Loucy (cell line): ENCODE data around the gene SULT1C4.

Experiments
- H2AFZ ChIP-seq: fragments of 200-600 bp; sonication (generic); 2 replicates; pipeline ENCODE4 v1.6.0; 2016; ENCODE audit warnings: antibody characterized with exemption, mild to moderate bottlenecking, low read length, moderate library complexity
- H3F3A ChIP-seq: fragments of 200-600 bp; 2 replicates; pipeline ENCODE4 v1.6.0; 2016; ENCODE audit warnings: antibody characterized with exemption, low read depth, mild to moderate bottlenecking
- H3K27me3 ChIP-seq: fragments of 200-600 bp; sonication (generic); 2 replicates; pipeline ENCODE4 v1.6.1; 2014; ENCODE audit warnings: low read length, mild to moderate bottlenecking; ENCODE audit not compliant: insufficient read depth, poor library complexity, severe bottlenecking
- H3K36me3 ChIP-seq: fragments of 200-600 bp; sonication (generic); 2 replicates; pipeline ENCODE4 v1.6.1; 2016; ENCODE audit warnings: low read length; ENCODE audit not compliant: insufficient read depth
- H3K4me1 ChIP-seq: fragments of 200-600 bp; sonication (generic); 2 replicates; pipeline ENCODE4 v1.5.1; 2014; ENCODE audit warnings: low read length, mild to moderate bottlenecking; ENCODE audit not compliant: insufficient read depth, poor library complexity, severe bottlenecking
- H3K4me2 ChIP-seq: fragments of 200-600 bp; sonication (generic); 2 replicates; pipeline ENCODE4 v1.6.0; 2014; ENCODE audit warnings: antibody characterized with exemption, low read length, low read depth, mild to moderate bottlenecking; ENCODE audit not compliant: poor library complexity, severe bottlenecking
- H3K4me3 ChIP-seq: fragments of 200-600 bp; sonication (generic); 2 replicates; pipeline ENCODE4 v1.5.1; 2014; ENCODE audit warnings: low read length, mild to moderate bottlenecking, mixed read lengths; ENCODE audit not compliant: poor library complexity, severe bottlenecking
- H3K79me2 ChIP-seq: fragments of 200-600 bp; sonication (generic); 2 replicates; pipeline ENCODE4 v1.6.1; 2014; ENCODE audit warnings: low read length; ENCODE audit not compliant: insufficient read depth
- H3K9ac ChIP-seq: fragments of 200-600 bp; sonication (generic); 2 replicates; pipeline ENCODE4 v1.6.0; 2014; ENCODE audit warnings: mild to moderate bottlenecking, low read depth, low read length, moderate library complexity; ENCODE audit not compliant: poor library complexity, severe bottlenecking
- H3K9me2 ChIP-seq: fragments of 200-600 bp; sonication (generic); replicated peaks from 2 replicates; pipeline ENCODE4 v1.6.1; 2016; ENCODE audit warnings: low read depth, low read length, mixed read lengths
- H3K9me3 ChIP-seq: fragments of 200-600 bp; sonication (generic); 2 replicates; pipeline ENCODE4 v1.6.1; 2014; ENCODE audit warnings: mild to moderate bottlenecking, antibody characterized with exemption, low read length, low read depth; ENCODE audit not compliant: insufficient read depth
- H4K20me1 ChIP-seq: fragments of 200-600 bp; sonication (generic); 2 replicates; pipeline ENCODE4 v1.6.0; 2014; ENCODE audit warnings: antibody characterized with exemption, low read length, mild to moderate bottlenecking; ENCODE audit not compliant: insufficient read depth, poor library complexity, severe bottlenecking
- EZH2phosphoT487 ChIP-seq: fragments of 200-600 bp; IDR thresholded peaks from 2 replicates; pipeline ENCODE4 v1.6.1; 2018; ENCODE audit warnings: antibody characterized with exemption, mild to moderate bottlenecking, moderate library complexity, borderline replicate concordance
- TF ChIP-seq, protein P1 (sequence below): fragments of 200-600 bp; sonication (generic); conservative IDR thresholded peaks from 2 replicates; pipeline ENCODE4 v1.5.1; 2014; ENCODE audit warnings: mild to moderate bottlenecking, antibody characterized with exemption, low read length

The SULT1C4 gene

DNA sequence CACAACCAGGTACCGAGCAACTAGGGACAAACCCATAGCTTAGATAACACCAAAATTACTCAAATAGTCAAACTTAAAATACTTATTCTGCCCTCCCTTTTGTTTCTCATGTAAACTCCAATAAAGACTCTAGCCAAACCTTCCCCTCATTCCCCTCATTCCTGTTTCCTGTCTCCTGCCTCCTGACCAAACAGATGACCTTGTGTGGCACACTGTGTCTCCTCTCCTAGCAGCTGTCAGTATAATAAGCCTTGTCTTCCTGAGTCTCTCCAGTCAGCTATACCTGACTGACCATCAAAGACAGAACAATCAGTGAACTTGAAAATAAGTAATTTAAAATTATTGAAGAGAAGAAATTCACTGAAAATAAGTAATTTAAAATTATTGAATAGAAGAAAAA, 14.3 kb downstream of the SULT1C4 start:
- Histone ChIP-seq H3K9me2 (no peaks in the 10 kb centered on the region), H3K9me3 (peaks cover 3% of the 10 kb centered on the region; the same call in 1 of the 2 replicates), H3K4me3 (no peak overlapping the region), H3K79me2 (no peaks in the 10 kb centered on the region), H3K36me3 (no peaks in the 10 kb centered on the region), H3K4me1 (no peaks in the 10 kb centered on the region), H3K4me2 (no peak overlapping the region), H3K27me3 (no peaks in the 10 kb centered on the region), H3K9ac (no peak overlapping the region), H4K20me1 (no peaks in the 10 kb centered on the region), H2AFZ (no peak overlapping the region), H3F3A (no peaks in the 10 kb centered on the region)
- TF ChIP-seq, protein P1, sequence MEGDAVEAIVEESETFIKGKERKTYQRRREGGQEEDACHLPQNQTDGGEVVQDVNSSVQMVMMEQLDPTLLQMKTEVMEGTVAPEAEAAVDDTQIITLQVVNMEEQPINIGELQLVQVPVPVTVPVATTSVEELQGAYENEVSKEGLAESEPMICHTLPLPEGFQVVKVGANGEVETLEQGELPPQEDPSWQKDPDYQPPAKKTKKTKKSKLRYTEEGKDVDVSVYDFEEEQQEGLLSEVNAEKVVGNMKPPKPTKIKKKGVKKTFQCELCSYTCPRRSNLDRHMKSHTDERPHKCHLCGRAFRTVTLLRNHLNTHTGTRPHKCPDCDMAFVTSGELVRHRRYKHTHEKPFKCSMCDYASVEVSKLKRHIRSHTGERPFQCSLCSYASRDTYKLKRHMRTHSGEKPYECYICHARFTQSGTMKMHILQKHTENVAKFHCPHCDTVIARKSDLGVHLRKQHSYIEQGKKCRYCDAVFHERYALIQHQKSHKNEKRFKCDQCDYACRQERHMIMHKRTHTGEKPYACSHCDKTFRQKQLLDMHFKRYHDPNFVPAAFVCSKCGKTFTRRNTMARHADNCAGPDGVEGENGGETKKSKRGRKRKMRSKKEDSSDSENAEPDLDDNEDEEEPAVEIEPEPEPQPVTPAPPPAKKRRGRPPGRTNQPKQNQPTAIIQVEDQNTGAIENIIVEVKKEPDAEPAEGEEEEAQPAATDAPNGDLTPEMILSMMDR: no peak
- TF ChIP-seq EZH2phosphoT487: no peak

DNA sequence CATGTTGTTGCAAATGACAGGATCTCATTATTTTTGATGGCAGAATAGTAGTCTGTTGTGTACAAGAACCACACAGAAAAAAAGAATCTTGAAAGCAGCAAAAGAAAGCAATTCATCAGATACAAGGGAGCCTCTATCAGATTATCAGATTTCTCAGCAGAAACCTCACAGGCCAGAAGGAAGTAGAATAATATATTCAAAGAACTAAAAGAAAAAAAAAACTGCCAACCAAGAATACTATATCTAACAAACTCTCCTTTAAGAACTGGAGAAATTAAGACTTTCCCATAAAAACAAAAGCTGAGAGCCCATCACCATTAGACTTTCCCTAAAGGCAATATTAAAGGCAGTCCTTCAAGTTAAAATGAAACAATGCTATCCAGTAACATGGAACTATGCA, 15.4 kb downstream of the SULT1C4 start:
- H3K9me2 ChIP-seq: no peaks in the 10 kb centered on the region
- no peaks in the 10 kb centered on the region for H3K27me3 ChIP-seq
- no peaks in the 10 kb centered on the region for H4K20me1 ChIP-seq
- peaks cover 3% of the 10 kb centered on the region; the same call in 1 of the 2 replicates for H3K9me3 ChIP-seq
- H3K4me3 ChIP-seq: no peak overlapping the region
- no peaks in the 10 kb centered on the region for H3K4me1 ChIP-seq
- no peak overlapping the region for H3K4me2 ChIP-seq
- no peak overlapping the region for H2AFZ ChIP-seq
- no peaks in the 10 kb centered on the region for H3K79me2 ChIP-seq
- TF ChIP-seq, protein P1: no peak
- no peak for TF ChIP-seq EZH2phosphoT487
- H3K9ac ChIP-seq: no peak overlapping the region
- H3K36me3 ChIP-seq: no peaks in the 10 kb centered on the region
- no peaks in the 10 kb centered on the region for H3F3A ChIP-seq

DNA sequence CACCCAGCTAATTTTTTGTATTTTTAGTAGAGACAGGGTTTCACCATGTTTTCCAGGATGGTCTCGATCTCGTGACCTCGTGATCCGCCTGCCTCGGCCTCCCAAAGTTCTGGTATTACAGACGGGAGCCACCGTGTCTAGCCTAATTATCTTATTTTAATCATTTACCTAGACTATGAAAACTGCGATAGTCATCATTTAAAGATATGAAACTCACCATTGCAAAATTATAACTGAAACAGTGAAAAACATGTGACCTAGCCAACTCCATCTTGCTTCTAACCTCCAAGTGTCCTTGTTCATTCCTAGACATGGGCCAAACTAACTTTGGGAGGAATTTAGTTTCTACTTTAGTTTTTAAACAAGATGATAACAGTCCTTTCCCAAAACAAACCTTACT, 17.4 kb downstream of the SULT1C4 start:
- no peak overlapping the region for H2AFZ ChIP-seq
- H3K36me3 ChIP-seq: no peaks in the 10 kb centered on the region
- H3K4me3 ChIP-seq: no peak overlapping the region
- H3K4me2 ChIP-seq: no peak overlapping the region
- no peaks in the 10 kb centered on the region for H3K79me2 ChIP-seq
- H4K20me1 ChIP-seq: no peaks in the 10 kb centered on the region
- TF ChIP-seq, protein P1: no peak
- no peak for TF ChIP-seq EZH2phosphoT487
- no peaks in the 10 kb centered on the region for H3F3A ChIP-seq
- peaks cover 14% of the 10 kb centered on the region; the same call in 1 of the 2 replicates for H3K9me3 ChIP-seq
- no peak overlapping the region for H3K9ac ChIP-seq
- H3K27me3 ChIP-seq: no peaks in the 10 kb centered on the region
- no peaks in the 10 kb centered on the region for H3K4me1 ChIP-seq
- H3K9me2 ChIP-seq: no peaks in the 10 kb centered on the region
